ENCODE results near the gene CES3. TPM values are rescaled to one million over a fixed set of nuclear protein-coding genes. Genes with fewer than 3 reads are reported as not detected.

CES3 gene
- total RNA-seq, 2 donors from 2014 or later, result 1.6 TPM; not detected in 1

GRCh38 chr16:67000384-67001351 is 39.6 kb downstream of the CES3 start:
- H3K27me3 Mint-ChIP-seq, result peaks cover 0 to 9% of the 10 kb centered on the region in 2 donors
- H3K36me3 Mint-ChIP-seq, result no peaks in the 10 kb centered on the region
- H3K9me3 Mint-ChIP-seq, result no peaks in the 10 kb centered on the region
- DNase-seq (ENCODE audit: low spot score) (no peak), ATAC-seq (peak; percentile 63 to 78)
- peaks cover 16 to 22% of the 10 kb centered on the region in 2 donors for H3K4me1 Mint-ChIP-seq (ENCODE audit: low read depth in 2 of 2)
- peak overlapping the region; percentile 1 to 54 for H3K27ac Mint-ChIP-seq
- peak overlapping the region; percentile 51 for H3K4me3 Mint-ChIP-seq

GRCh38 chr16:67001726-67002125 is 40.7 kb downstream of the CES3 start:
- Mint-ChIP-seq H3K9me3 (no peaks in the 10 kb centered on the region), H3K4me1 (ENCODE audit: low read depth in 2 of 2) (peaks cover 16 to 22% of the 10 kb centered on the region in 2 donors), H3K27ac (peak overlapping the region in 1 of 2 donors; percentile 76), H3K4me3 (peak overlapping the region; percentile 53), H3K36me3 (no peaks in the 10 kb centered on the region), H3K27me3 (peaks cover 0 to 9% of the 10 kb centered on the region in 2 donors)
- ATAC-seq (no peak), DNase-seq (ENCODE audit: low spot score) (no peak)

GRCh38 chr16:67006930-67007658 is 46.0 kb downstream of the CES3 start:
- Mint-ChIP-seq H3K9me3 (no peaks in the 10 kb centered on the region), H3K36me3 (no peaks in the 10 kb centered on the region), H3K27ac (peak overlapping the region in 1 of 2 donors; percentile 33), H3K4me1 (ENCODE audit: low read depth in 2 of 2) (peaks cover under 1 to 2% of the 10 kb centered on the region in 2 donors), H3K27me3 (peaks cover 0 to 7% of the 10 kb centered on the region in 2 donors), H3K4me3 (no peak overlapping the region)
- DNase-seq (ENCODE audit: low spot score) (no peak), ATAC-seq (no peak)

GRCh38 chr16:67009158-67009557 is 48.1 kb downstream of the CES3 start:
- ATAC-seq, result no peak
- peaks cover 0 to 2% of the 10 kb centered on the region in 2 donors for H3K27me3 Mint-ChIP-seq
- no peak overlapping the region for H3K4me3 Mint-ChIP-seq

GRCh38 chr16:67011274-67011673 is 50.2 kb downstream of the CES3 start:
- H3K4me3 Mint-ChIP-seq, result no peak overlapping the region
- no peaks in the 10 kb centered on the region for H3K9me3 Mint-ChIP-seq
- H3K27ac Mint-ChIP-seq, result no peak overlapping the region
- no peak for ATAC-seq
- DNase-seq (ENCODE audit: low spot score), result no peak
- H3K4me1 Mint-ChIP-seq (ENCODE audit: low read depth in 2 of 2), result peaks cover 0 to 2% of the 10 kb centered on the region in 2 donors
- H3K27me3 Mint-ChIP-seq, result peaks cover 7 to 8% of the 10 kb centered on the region in 2 donors
- no peaks in the 10 kb centered on the region for H3K36me3 Mint-ChIP-seq

More at GRCh38 chr16:67009158-67009557, 48.1 kb downstream of the CES3 start:
- Mint-ChIP-seq H3K9me3 (no peaks in the 10 kb centered on the region), H3K36me3 (no peaks in the 10 kb centered on the region), H3K4me1 (ENCODE audit: low read depth in 2 of 2) (no peaks in the 10 kb centered on the region), H3K27ac (no peak overlapping the region)
- DNase-seq (ENCODE audit: low spot score), result no peak

GRCh38 chr16:67013233-67013822 is 52.3 kb downstream of the CES3 start:
- H3K9me3 Mint-ChIP-seq, result no peaks in the 10 kb centered on the region

GRCh38 chr16:67013823-67014633 is 53.0 kb downstream of the CES3 start:
- Mint-ChIP-seq H3K27ac (peak overlapping the region in 1 of 2 donors; percentile 7), H3K4me3 (peak overlapping the region; percentile 62)

More at GRCh38 chr16:67013233-67013822, 52.3 kb downstream of the CES3 start:
- no peak overlapping the region for H3K27ac Mint-ChIP-seq
- no peak overlapping the region for H3K4me3 Mint-ChIP-seq
- ATAC-seq (no peak), DNase-seq (ENCODE audit: low spot score) (no peak)
- H3K4me1 Mint-ChIP-seq (ENCODE audit: low read depth in 2 of 2), result peaks cover 0 to 2% of the 10 kb centered on the region in 2 donors
- no peaks in the 10 kb centered on the region for H3K36me3 Mint-ChIP-seq
- H3K27me3 Mint-ChIP-seq, result peaks cover 6 to 7% of the 10 kb centered on the region in 2 donors

GRCh38 chr16:67014634-67015312 is 53.7 kb downstream of the CES3 start:
- Mint-ChIP-seq H3K27ac (peak overlapping the region in 1 of 2 donors; percentile 7), H3K4me1 (ENCODE audit: low read depth in 2 of 2) (peaks cover 0 to 2% of the 10 kb centered on the region in 2 donors), H3K36me3 (no peaks in the 10 kb centered on the region), H3K4me3 (peak overlapping the region; percentile 62), H3K9me3 (no peaks in the 10 kb centered on the region), H3K27me3 (peaks cover 6 to 7% of the 10 kb centered on the region in 2 donors)
- DNase-seq (ENCODE audit: low spot score), result no peak
- ATAC-seq, result no peak

More at GRCh38 chr16:67013823-67014633, 53.0 kb downstream of the CES3 start:
- H3K27me3 Mint-ChIP-seq, result peaks cover 6 to 7% of the 10 kb centered on the region in 2 donors
- ATAC-seq (peak; percentile 69 to 77), DNase-seq (ENCODE audit: low spot score) (peak; percentile 80)
- peaks cover 0 to 2% of the 10 kb centered on the region in 2 donors for H3K4me1 Mint-ChIP-seq (ENCODE audit: low read depth in 2 of 2)
- no peaks in the 10 kb centered on the region for H3K9me3 Mint-ChIP-seq
- H3K36me3 Mint-ChIP-seq, result no peaks in the 10 kb centered on the region

- Mint-ChIP-seq H3K27me3 (peaks cover 6 to 7% of the 10 kb centered on the region in 2 donors), H3K4me1 (ENCODE audit: low read depth in 2 of 2) (peaks cover 0 to 2% of the 10 kb centered on the region in 2 donors), H3K4me3 (no peak overlapping the region), H3K27ac (peak overlapping the region in 1 of 2 donors; percentile 7), H3K36me3 (no peaks in the 10 kb centered on the region), H3K9me3 (no peaks in the 10 kb centered on the region)
- ATAC-seq (no peak), DNase-seq (ENCODE audit: low spot score) (no peak)
These were observed 54.3 kb downstream of the CES3 start for GRCh38 chr16:67015313-67015731.

- Mint-ChIP-seq H3K4me1 (ENCODE audit: low read depth in 2 of 2) (peaks cover 0 to 2% of the 10 kb centered on the region in 2 donors), H3K9me3 (no peaks in the 10 kb centered on the region), H3K36me3 (no peaks in the 10 kb centered on the region), H3K27ac (peak overlapping the region in 1 of 2 donors; percentile 63), H3K27me3 (peaks cover 7 to 11% of the 10 kb centered on the region in 2 donors), H3K4me3 (no peak overlapping the region)
- no peak for ATAC-seq
- no peak for DNase-seq (ENCODE audit: low spot score)
These were observed 55.1 kb downstream of the CES3 start for GRCh38 chr16:67016143-67016542.

GRCh38 chr16:67016681-67017420 is 55.8 kb downstream of the CES3 start:
- peaks cover 7 to 13% of the 10 kb centered on the region in 2 donors for H3K27me3 Mint-ChIP-seq
- ATAC-seq, result no peak
- no peak overlapping the region for H3K4me3 Mint-ChIP-seq
- H3K4me1 Mint-ChIP-seq (ENCODE audit: low read depth in 2 of 2), result peaks cover 0 to 2% of the 10 kb centered on the region in 2 donors
- H3K27ac Mint-ChIP-seq, result no peak overlapping the region
- no peaks in the 10 kb centered on the region for H3K9me3 Mint-ChIP-seq
- H3K36me3 Mint-ChIP-seq, result no peaks in the 10 kb centered on the region
- no peak for DNase-seq (ENCODE audit: low spot score)

GRCh38 chr16:67017421-67017750 is 56.3 kb downstream of the CES3 start:
- Mint-ChIP-seq H3K4me1 (ENCODE audit: low read depth in 2 of 2) (peaks cover 0 to 2% of the 10 kb centered on the region in 2 donors), H3K36me3 (no peaks in the 10 kb centered on the region), H3K4me3 (no peak overlapping the region), H3K27me3 (peaks cover 7 to 13% of the 10 kb centered on the region in 2 donors), H3K27ac (no peak overlapping the region), H3K9me3 (no peaks in the 10 kb centered on the region)
- ATAC-seq (no peak), DNase-seq (ENCODE audit: low spot score) (no peak)
